Liver (tissue), 3 donors: Measurements from ENCODE around the gene SDF2L1.

Source experiments
- ATF3 ChIP-seq: IDR thresholded peaks from 2 replicates; pipeline ENCODE4 v1.6.1; 2016; ENCODE audit warnings: antibody characterized with exemption
- CTCF ChIP-seq: fragments of 150-350 bp; IDR thresholded peaks from 2 replicates; pipeline ENCODE4 v1.5.1; 2017; ENCODE audit warnings: improper control_type of control experiment, low read depth, low read length; ENCODE audit not compliant: missing input control
- EGR1 ChIP-seq, 2 donors: IDR thresholded peaks; 2 replicates each; pipeline ENCODE4 v1.6.1; 2016 to 2018; ENCODE audit warnings: antibody characterized with exemption in 2 of 2, low read depth in 2 of 2
- FOXA1 ChIP-seq: IDR thresholded peaks from 2 replicates; pipeline ENCODE4 v1.6.1; 2016; ENCODE audit warnings: antibody characterized with exemption
- GABPA ChIP-seq, 2 donors: IDR thresholded peaks in 1 of 2; conservative IDR thresholded peaks in 1 of 2; 2 replicates each; pipeline ENCODE4 v1.6.1; 2016; ENCODE audit warnings: antibody characterized with exemption in 2 of 2, mild to moderate bottlenecking in 1 of 2, moderate library complexity in 1 of 2
- HNF4A ChIP-seq, 2 donors: conservative IDR thresholded peaks; 2 replicates each; pipeline ENCODE4 v1.6.1; 2016; ENCODE audit warnings: antibody characterized with exemption in 2 of 2, mild to moderate bottlenecking in 2 of 2
- HNF4G ChIP-seq: IDR thresholded peaks from 2 replicates; pipeline ENCODE4 v1.6.1; 2016; ENCODE audit warnings: antibody characterized with exemption
- JUND ChIP-seq, 2 donors: IDR thresholded peaks; 2 replicates each; pipeline ENCODE4 v1.6.1; 2016; ENCODE audit warnings: antibody characterized with exemption in 2 of 2
- MAX ChIP-seq: IDR thresholded peaks from 2 replicates; pipeline ENCODE4 v1.6.1; 2016; ENCODE audit warnings: antibody characterized with exemption
- RAD21 ChIP-seq, 2 donors: IDR thresholded peaks; 2 replicates each; pipeline ENCODE4 v1.6.1; 2016; ENCODE audit warnings: antibody characterized with exemption in 2 of 2, mild to moderate bottlenecking in 2 of 2
- REST ChIP-seq: IDR thresholded peaks from 2 replicates; pipeline ENCODE4 v1.6.1; 2016; ENCODE audit warnings: antibody characterized with exemption, mild to moderate bottlenecking
- RXRA ChIP-seq, 2 donors: IDR thresholded peaks; 2 replicates each; pipeline ENCODE4 v1.6.1; 2017 to 2018; ENCODE audit warnings: antibody characterized with exemption in 2 of 2, mild to moderate bottlenecking in 1 of 2
- TAF1 ChIP-seq: conservative IDR thresholded peaks from 2 replicates; pipeline ENCODE4 v1.6.1; 2016; ENCODE audit warnings: antibody characterized with exemption, mild to moderate bottlenecking
- YY1 ChIP-seq: IDR thresholded peaks from 2 replicates; pipeline ENCODE4 v1.6.1; 2016; ENCODE audit warnings: antibody characterized with exemption, mild to moderate bottlenecking
- donor health status: healthy.
- donor health status: healthy.

DNA sequence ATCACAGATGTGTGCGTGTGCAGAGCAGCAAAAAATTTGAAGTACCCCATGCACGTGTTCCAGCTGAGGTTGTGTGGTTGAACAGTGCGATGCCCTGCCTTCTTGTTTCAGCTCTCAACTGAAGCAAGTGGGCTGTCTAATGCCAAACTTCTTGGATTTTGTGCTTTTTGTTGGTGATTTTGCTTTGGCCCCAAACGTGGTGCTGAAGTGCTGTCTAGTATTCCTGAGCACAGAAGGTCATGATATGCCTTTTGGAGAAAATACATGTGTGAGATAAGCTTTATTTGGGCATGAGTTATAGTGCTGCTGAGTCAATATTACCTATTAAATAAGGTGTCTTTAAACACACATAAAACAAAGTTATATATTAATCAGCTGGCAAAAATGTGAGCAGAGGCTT lies 26.4 kb upstream of the SDF2L1 start:
- TF ChIP-seq CTCF (no peak), RAD21 (IDR thresholded peaks at IDR 0.05) (no peak), REST (no peak), MAX (no peak), YY1 (no peak), TAF1 (no peak), JUND (IDR thresholded peaks at IDR 0.05) (no peak), HNF4G (no peak), GABPA (IDR thresholded peaks at IDR 0.05 in 1 of 2, conservative IDR thresholded peaks at IDR 0.05 in 1 of 2) (no peak), EGR1 (IDR thresholded peaks at IDR 0.05; ENCODE audit: low read depth in 2 of 2) (no peak), ATF3 (no peak), FOXA1 (no peak), HNF4A (conservative IDR thresholded peaks at IDR 0.05) (no peak), RXRA (IDR thresholded peaks at IDR 0.05) (no peak)
